Activated T-cell treated with anti-CD3 and anti-CD28 coated beads, Interleukin-2, amount 50 U/mL, for 24 hours (primary cell): ENCODE results near the gene YLPM1.

Source experiments
- DNase-seq: peaks from one replicate; pipeline ENCODE4 v3.0.0-alpha.2; 2020
- H3K27ac Mint-ChIP-seq: 2 replicates; pipeline ENCODE4 v1.8.0; 2020; ENCODE audit warnings: mild to moderate bottlenecking, mixed read lengths
- H3K27me3 Mint-ChIP-seq: 2 replicates; pipeline ENCODE4 v1.8.0; 2020; ENCODE audit warnings: mixed read lengths
- H3K36me3 Mint-ChIP-seq: 2 replicates; pipeline ENCODE4 v1.8.0; 2020; ENCODE audit warnings: low read depth, mixed read lengths
- H3K4me1 Mint-ChIP-seq: 2 replicates; pipeline ENCODE4 v1.8.0; 2020; ENCODE audit warnings: low read depth, mixed read lengths
- H3K4me3 Mint-ChIP-seq: 2 replicates; pipeline ENCODE4 v1.8.0; 2020; ENCODE audit warnings: mild to moderate bottlenecking, moderate library complexity, mixed read lengths
- H3K9me3 Mint-ChIP-seq: 2 replicates; pipeline ENCODE4 v1.8.0; 2020; ENCODE audit warnings: mixed read lengths

Gene YLPM1

GRCh38 chr14:74841230-74842207, 78.4 kb downstream of the YLPM1 start:
- peaks cover 41% of the 10 kb centered on the region for H3K36me3 Mint-ChIP-seq
- H3K9me3 Mint-ChIP-seq, result no peaks in the 10 kb centered on the region
- peak overlapping the region; percentile 85 for H3K27ac Mint-ChIP-seq
- H3K27me3 Mint-ChIP-seq, result no peaks in the 10 kb centered on the region
- H3K4me3 Mint-ChIP-seq, result peak overlapping the region; percentile 31
- no peak for DNase-seq
- H3K4me1 Mint-ChIP-seq, result peaks cover 60% of the 10 kb centered on the region

DNA sequence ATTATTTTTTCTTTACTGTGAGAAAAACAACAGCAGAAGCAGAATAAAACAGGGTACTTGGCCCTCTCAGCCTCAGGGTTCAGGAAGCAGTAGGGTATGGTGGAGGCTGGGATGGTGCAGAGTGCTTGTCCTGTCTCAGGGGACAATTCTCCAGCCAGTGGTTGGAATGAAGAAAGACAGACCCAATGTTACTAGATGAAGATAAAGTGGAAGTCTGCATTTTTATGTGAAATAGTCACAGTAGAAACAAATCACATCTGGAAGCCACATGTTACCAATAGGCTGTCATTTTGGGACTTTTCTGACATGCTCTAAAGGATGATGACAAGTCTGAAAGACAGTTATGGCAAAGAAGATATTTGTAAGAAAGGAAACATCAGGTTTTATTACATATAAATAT, 80.5 kb downstream of the YLPM1 start:
- H3K27ac Mint-ChIP-seq, result peak overlapping the region; percentile 11
- peaks cover 44% of the 10 kb centered on the region for H3K4me1 Mint-ChIP-seq
- H3K4me3 Mint-ChIP-seq, result no peak overlapping the region

GRCh38 chr14:74846168-74846567, 83.1 kb downstream of the YLPM1 start:
- Mint-ChIP-seq H3K27ac (no peak overlapping the region), H3K36me3 (peaks cover 5% of the 10 kb centered on the region), H3K4me3 (no peak overlapping the region), H3K4me1 (peaks cover 22% of the 10 kb centered on the region), H3K27me3 (no peaks in the 10 kb centered on the region), H3K9me3 (no peaks in the 10 kb centered on the region)
- no peak for DNase-seq

More for the DNA sequence above, 80.5 kb downstream of the YLPM1 start:
- Mint-ChIP-seq H3K9me3 (no peaks in the 10 kb centered on the region), H3K36me3 (peaks cover 24% of the 10 kb centered on the region), H3K27me3 (no peaks in the 10 kb centered on the region)
- no peak for DNase-seq

DNA sequence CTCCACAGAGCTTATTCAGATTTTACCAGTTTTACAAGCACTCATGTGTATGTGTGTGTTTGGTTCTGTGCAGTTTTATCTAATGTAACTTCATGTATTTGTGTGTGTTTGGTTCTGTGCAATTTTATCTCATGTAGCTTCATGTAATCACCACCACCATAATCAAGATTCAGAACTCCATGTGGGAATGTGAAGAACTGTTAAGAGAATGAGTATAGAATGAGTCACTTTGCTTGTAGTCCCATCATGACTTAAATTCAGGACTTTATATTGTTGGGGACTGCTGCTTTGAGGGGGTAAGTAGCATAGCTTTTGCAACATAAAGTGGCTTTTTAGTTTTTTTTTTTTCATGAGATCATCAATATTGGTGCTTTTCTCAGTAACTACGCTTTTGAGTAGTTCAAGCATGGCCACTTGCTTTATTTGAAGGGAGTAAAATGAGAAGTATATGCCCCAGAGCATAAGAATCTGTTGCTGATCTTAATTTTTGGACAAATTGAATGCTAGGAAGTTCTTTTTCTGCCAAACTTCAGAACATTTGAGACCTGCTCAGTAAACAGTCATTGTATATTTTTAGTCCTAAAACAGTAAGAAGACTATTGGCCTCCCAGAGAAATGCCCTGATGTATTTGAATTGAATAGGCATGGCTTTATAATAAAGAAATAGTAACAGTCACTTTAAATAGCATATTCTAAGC, 84.0 kb downstream of the YLPM1 start:
- peaks cover 1% of the 10 kb centered on the region for H3K36me3 Mint-ChIP-seq
- H3K4me3 Mint-ChIP-seq, result no peak overlapping the region
- peaks cover 14% of the 10 kb centered on the region for H3K4me1 Mint-ChIP-seq
- DNase-seq, result no peak
- H3K27ac Mint-ChIP-seq, result no peak overlapping the region
- H3K27me3 Mint-ChIP-seq, result no peaks in the 10 kb centered on the region
- no peaks in the 10 kb centered on the region for H3K9me3 Mint-ChIP-seq

DNA sequence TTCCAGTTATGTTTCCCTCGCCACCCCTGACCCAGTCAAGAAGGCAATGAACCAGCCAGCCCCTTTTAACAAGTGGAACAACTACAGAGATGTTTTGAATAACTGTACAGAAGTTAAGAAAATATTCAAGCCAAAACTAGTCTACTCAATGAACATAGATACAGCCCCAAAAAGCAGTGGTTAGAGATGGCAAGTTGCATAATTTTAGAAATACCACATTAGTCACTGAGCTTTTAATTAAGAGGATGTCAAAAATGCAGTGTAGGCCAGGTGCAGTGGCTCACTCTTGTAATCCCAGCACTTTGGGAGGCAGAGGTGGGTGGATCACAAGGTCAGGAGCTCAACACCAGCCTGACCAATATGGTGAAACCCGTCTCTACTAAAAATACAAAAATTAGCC, 85.7 kb downstream of the YLPM1 start:
- Mint-ChIP-seq H3K27me3 (no peaks in the 10 kb centered on the region), H3K27ac (no peak overlapping the region), H3K4me3 (no peak overlapping the region), H3K36me3 (no peaks in the 10 kb centered on the region), H3K4me1 (peaks cover 20% of the 10 kb centered on the region), H3K9me3 (no peaks in the 10 kb centered on the region)
- no peak for DNase-seq

DNA sequence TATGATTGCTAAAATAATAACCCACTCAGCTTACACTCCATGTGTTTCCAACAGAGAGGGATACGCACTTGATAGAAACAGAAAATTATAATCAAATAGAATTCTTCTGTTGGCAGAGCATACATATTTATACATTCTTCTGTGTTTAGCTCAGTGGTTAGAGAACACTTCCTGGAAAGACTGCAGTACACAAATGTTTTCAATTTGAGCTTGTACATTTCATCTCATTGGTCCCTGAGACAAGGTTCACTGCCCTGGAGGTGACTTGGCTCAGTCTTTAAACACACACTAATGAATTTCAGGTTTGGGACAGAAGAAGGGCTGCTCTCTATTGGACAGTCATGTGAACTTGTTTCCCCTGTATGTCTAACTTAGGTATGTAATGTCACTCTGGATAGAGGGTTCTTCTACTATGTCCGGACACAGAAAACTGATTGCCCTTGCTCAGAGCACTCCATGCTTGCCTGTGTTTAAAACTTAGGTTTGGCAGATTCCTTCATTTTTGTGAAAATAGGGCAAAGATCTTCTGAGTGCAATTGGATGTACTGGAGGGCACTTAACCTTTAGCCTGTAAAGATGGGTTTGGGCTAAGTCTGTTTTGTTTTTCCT, 89.9 kb downstream of the YLPM1 start:
- Mint-ChIP-seq H3K4me1 (peaks cover 20% of the 10 kb centered on the region), H3K27ac (no peak overlapping the region), H3K27me3 (no peaks in the 10 kb centered on the region), H3K4me3 (no peak overlapping the region), H3K36me3 (no peaks in the 10 kb centered on the region), H3K9me3 (no peaks in the 10 kb centered on the region)
- no peak for DNase-seq

DNA sequence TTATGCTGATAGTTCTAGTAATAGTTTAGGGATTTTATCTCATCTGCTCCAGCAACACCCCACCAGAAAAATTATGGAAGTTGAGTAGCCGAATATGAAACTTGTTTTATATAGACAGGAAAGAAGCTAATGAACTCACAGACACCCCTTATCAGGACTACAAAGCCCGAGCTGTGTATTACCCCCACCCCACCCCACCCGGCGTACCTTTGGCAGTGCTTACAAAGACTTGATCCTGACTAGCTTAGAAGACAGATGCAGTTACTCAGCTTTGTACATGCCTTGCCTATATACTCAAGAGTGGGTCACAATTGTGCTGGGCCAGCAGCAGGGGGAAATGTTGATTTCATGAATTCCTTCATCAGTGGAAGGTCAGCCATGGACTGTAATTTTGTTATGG, 90.5 kb downstream of the YLPM1 start:
- Mint-ChIP-seq H3K27ac (no peak overlapping the region), H3K27me3 (no peaks in the 10 kb centered on the region)
- no peak for DNase-seq

DNA sequence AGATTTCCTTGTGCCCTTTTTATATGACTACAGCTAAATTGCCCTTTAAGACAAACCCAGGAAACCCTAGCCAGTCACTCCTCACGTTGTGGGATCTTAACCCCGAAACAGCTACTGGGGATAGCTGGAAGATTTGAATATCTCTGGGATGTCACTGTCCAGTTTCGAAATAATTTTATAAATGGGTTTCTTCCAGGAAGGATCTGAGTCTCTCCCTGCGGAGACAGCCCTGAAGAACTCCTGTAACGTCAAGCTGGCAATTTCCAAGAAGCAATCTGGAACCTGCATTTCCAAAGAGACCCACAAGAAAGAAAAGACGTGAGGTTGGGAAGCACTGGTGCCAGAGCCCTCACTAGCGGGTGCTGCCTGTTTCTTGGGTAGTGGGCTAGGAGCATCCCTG, 91.9 kb downstream of the YLPM1 start:
- Mint-ChIP-seq H3K4me1 (peaks cover 20% of the 10 kb centered on the region), H3K27me3 (no peaks in the 10 kb centered on the region), H3K27ac (peak overlapping the region; percentile 37), H3K9me3 (no peaks in the 10 kb centered on the region), H3K36me3 (no peaks in the 10 kb centered on the region), H3K4me3 (no peak overlapping the region)
- DNase-seq, result no peak

More for the DNA sequence above, 90.5 kb downstream of the YLPM1 start:
- Mint-ChIP-seq H3K4me3 (no peak overlapping the region), H3K36me3 (no peaks in the 10 kb centered on the region), H3K9me3 (no peaks in the 10 kb centered on the region), H3K4me1 (peaks cover 20% of the 10 kb centered on the region)

DNA sequence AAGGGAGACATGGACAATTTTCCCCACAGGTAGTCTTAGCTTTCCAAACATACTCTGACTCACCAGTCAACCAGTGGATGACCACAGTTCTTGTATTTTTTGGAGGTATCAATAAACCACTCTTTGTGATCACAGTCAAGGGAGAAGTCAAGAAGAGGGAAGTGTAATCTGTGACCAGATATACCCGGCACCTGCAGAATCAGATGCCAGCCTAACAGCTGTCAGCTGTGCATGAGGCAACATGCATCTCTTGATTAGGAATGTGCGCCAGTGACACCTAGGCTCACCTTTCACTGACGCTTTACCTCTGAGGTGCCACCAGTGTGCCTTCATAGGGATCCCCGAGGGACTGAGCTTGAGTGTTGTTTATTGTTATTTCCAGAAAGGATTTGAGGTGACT, 92.8 kb downstream of the YLPM1 start:
- Mint-ChIP-seq H3K27ac (no peak overlapping the region), H3K27me3 (no peaks in the 10 kb centered on the region), H3K4me1 (peaks cover 22% of the 10 kb centered on the region), H3K4me3 (no peak overlapping the region), H3K9me3 (no peaks in the 10 kb centered on the region), H3K36me3 (no peaks in the 10 kb centered on the region)
- DNase-seq, result no peak

GRCh38 chr14:74856366-74856765, 93.2 kb downstream of the YLPM1 start:
- H3K27me3 Mint-ChIP-seq, result no peaks in the 10 kb centered on the region
- no peak for DNase-seq
- H3K4me1 Mint-ChIP-seq, result peaks cover 22% of the 10 kb centered on the region
- H3K36me3 Mint-ChIP-seq, result no peaks in the 10 kb centered on the region
- H3K4me3 Mint-ChIP-seq, result no peak overlapping the region
- no peak overlapping the region for H3K27ac Mint-ChIP-seq
- H3K9me3 Mint-ChIP-seq, result no peaks in the 10 kb centered on the region

DNA sequence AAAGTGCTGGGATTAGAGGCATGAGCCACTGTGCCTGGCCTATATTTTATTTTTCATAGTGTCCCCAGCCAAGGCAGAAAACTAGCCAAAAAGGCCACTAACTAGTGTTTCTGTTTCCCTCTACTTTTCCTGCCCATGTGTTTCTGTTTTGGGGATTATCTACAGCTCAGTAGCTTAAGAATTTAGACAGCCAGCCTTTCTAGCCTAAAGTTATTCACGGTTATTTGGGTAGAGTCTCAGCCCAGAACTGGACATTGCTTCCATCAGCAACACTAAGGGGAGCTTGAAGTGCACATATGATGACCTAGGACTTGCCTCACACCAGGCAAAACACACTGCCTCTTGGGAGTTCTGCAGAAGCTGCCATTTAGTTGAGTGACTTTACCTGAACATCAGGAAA, 94.9 kb downstream of the YLPM1 start:
- no peak overlapping the region for H3K4me3 Mint-ChIP-seq
- H3K36me3 Mint-ChIP-seq, result no peaks in the 10 kb centered on the region
- no peaks in the 10 kb centered on the region for H3K9me3 Mint-ChIP-seq
- H3K4me1 Mint-ChIP-seq, result peaks cover 15% of the 10 kb centered on the region
- no peak overlapping the region for H3K27ac Mint-ChIP-seq
- H3K27me3 Mint-ChIP-seq, result no peaks in the 10 kb centered on the region
- no peak for DNase-seq

DNA sequence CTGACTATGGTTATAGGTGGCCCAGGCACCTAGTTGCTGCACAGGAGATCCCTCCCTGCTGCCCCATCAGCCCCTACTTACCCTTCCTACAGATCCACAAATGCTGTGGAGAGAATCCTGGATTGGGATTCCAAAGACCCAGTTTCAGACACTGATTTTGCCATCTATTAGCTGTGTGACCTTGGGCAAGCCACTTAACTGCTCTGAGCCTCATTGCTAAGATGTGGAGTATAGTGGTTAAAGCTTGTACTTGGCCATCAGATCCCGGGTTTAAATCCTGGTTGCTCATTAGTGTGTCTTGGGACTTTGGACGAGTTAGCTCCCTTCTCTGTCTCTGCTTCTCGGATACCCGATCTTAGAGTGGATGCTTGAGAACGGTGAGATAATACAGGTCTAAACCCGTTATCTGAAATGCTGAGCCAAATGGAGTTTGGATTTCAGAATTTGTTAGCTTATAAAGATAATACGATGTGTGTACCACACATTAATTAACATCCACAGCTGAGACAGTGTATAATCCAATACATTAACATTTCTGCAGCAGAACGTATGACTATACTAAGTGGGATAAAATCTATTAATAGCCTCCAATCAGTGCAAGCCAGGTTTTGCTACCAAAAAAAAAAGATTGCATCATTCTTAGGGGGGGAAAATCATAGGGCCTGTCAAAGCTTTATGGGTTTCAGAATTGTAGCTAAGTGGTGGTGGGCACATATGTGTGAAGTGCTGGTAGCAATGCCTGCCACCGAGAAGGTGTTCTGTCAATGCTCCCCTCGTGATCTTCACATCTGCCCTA, 96.8 kb downstream of the YLPM1 start:
- H3K4me3 Mint-ChIP-seq, result no peak overlapping the region

GRCh38 chr14:74860899-74861733, 98.0 kb downstream of the YLPM1 start:
- Mint-ChIP-seq H3K36me3 (no peaks in the 10 kb centered on the region), H3K4me1 (peaks cover 3% of the 10 kb centered on the region), H3K27ac (no peak overlapping the region), H3K9me3 (no peaks in the 10 kb centered on the region), H3K27me3 (no peaks in the 10 kb centered on the region), H3K4me3 (no peak overlapping the region)
- peak; percentile 95 for DNase-seq

More for the DNA sequence above, 96.8 kb downstream of the YLPM1 start:
- H3K27me3 Mint-ChIP-seq, result no peaks in the 10 kb centered on the region
- DNase-seq, result no peak
- no peaks in the 10 kb centered on the region for H3K36me3 Mint-ChIP-seq
- peak overlapping the region; percentile 17 for H3K27ac Mint-ChIP-seq
- H3K4me1 Mint-ChIP-seq, result peaks cover 2% of the 10 kb centered on the region
- H3K9me3 Mint-ChIP-seq, result no peaks in the 10 kb centered on the region
